Endodermal cell (in vitro differentiated cells): Measurements from ENCODE around the gene CBFB. TPM values are rescaled to one million over a fixed set of nuclear protein-coding genes. Genes with fewer than 3 reads are reported as not detected.

ENCODE experiments used
- DNase-seq: peaks from one replicate; pipeline ENCODE4 v3.0.0-alpha.2; 2017
- H3K27ac ChIP-seq: 2 replicates; pipeline ENCODE4 v1.5.1; 2013; ENCODE audit warnings: mild to moderate bottlenecking, low read depth, low read length, moderate library complexity
- H3K27me3 ChIP-seq: 2 replicates; pipeline ENCODE4 v1.6.1; 2013; ENCODE audit warnings: mild to moderate bottlenecking, low read length, moderate library complexity; ENCODE audit not compliant: insufficient read depth, control insufficient read depth, poor library complexity, severe bottlenecking
- H3K36me3 ChIP-seq: 2 replicates; pipeline ENCODE4 v1.7.0; 2013; ENCODE audit warnings: mild to moderate bottlenecking, low read length, moderate library complexity; ENCODE audit not compliant: control insufficient read depth, insufficient read depth
- H3K4me1 ChIP-seq: one replicate; pipeline ENCODE4 v1.7.0; 2013; ENCODE audit warnings: low read length; ENCODE audit not compliant: control insufficient read depth, insufficient read depth
- H3K4me3 ChIP-seq: 2 replicates; pipeline ENCODE4 v1.5.1; 2013; ENCODE audit warnings: mild to moderate bottlenecking, low read length, moderate library complexity
- H3K9ac ChIP-seq: 2 replicates; pipeline ENCODE4 v1.6.1; 2013; ENCODE audit warnings: mild to moderate bottlenecking, low read length, moderate library complexity; ENCODE audit not compliant: poor library complexity, severe bottlenecking; ENCODE audit errors: extremely low read depth
- H3K9me3 ChIP-seq: 2 replicates; pipeline ENCODE4 v1.6.1; 2013; ENCODE audit warnings: mild to moderate bottlenecking, low read length, moderate library complexity; ENCODE audit not compliant: control insufficient read depth
- H3K27ac Mint-ChIP-seq: 2 replicates; pipeline ENCODE4 v1.8.0; 2020; ENCODE audit warnings: mixed read lengths
- H3K27me3 Mint-ChIP-seq: 2 replicates; pipeline ENCODE4 v1.8.0; 2021; ENCODE audit warnings: mild to moderate bottlenecking, mixed read lengths; ENCODE audit not compliant: insufficient read depth
- H3K36me3 Mint-ChIP-seq: 2 replicates; pipeline ENCODE4 v1.8.0; 2020; ENCODE audit warnings: low read depth, mixed read lengths
- H3K4me1 Mint-ChIP-seq: 2 replicates; pipeline ENCODE4 v1.8.0; 2020; ENCODE audit warnings: mixed read lengths
- H3K4me3 Mint-ChIP-seq: 2 replicates; pipeline ENCODE4 v1.8.0; 2020; ENCODE audit warnings: mild to moderate bottlenecking, moderate library complexity, mixed read lengths
- H3K9me3 Mint-ChIP-seq: 2 replicates; pipeline ENCODE4 v1.8.0; 2020; ENCODE audit warnings: mild to moderate bottlenecking, mixed read lengths
- CTCF ChIP-seq: fragments of 200-600 bp; sonication (generic); conservative IDR thresholded peaks from 2 replicates; pipeline ENCODE4 v1.5.0; 2021; ENCODE audit warnings: antibody characterized with exemption, mild to moderate bottlenecking
- WGBS, 2 experiments: methylation state at CpG; one replicate each; pipeline versions ENCODE4 v1.1.5 to v1.1.7; 2013; ENCODE audit warnings: missing lambda C conversion rate in 2 of 2, mixed read lengths in 1 of 2; ENCODE audit not compliant: insufficient coverage in 1 of 2, insufficient read length in 1 of 2; 5-methylcytosine and 5-hydroxymethylcytosine counted together
- total RNA-seq, 2 donors: library from RNA; stranded (reverse); fragmentation: NEBNext Ultra II Directional in 1 of 2; extraction: Animal tissue kit (Norgen Biotek cat#: 25700) in 1 of 2; gene quantifications; 2 replicates in 1 of 2; 3 replicates in 1 of 2; pipeline ENCODE4 v1.2.1, GENCODE V29; 2021

CBFB gene
- total RNA-seq, 2 donors from 2014 or later, result 93.9 to 95.2 TPM

GRCh38 chr16:67016681-67017420 lies 12.1 kb upstream of the CBFB start:
- no peak for TF ChIP-seq CTCF
- peaks cover 1% of the 10 kb centered on the region for H3K4me1 Mint-ChIP-seq
- 92 to 100% methylated on average over 2 to 5 of the region's 5 CpGs for WGBS, 2 experiments

GRCh38 chr16:67017421-67017750 lies 11.6 kb upstream of the CBFB start:
- H3K27me3 ChIP-seq, result peaks cover 30% of the 10 kb centered on the region
- 88 to 90% methylated on average over 4 of the region's 4 CpGs for WGBS, 2 experiments
- H3K27ac ChIP-seq, result no peak overlapping the region
- no peaks in the 10 kb centered on the region for H3K36me3 ChIP-seq
- no peak overlapping the region for H3K27ac Mint-ChIP-seq
- no peaks in the 10 kb centered on the region for H3K9me3 ChIP-seq
- H3K27me3 Mint-ChIP-seq, result peaks cover 36% of the 10 kb centered on the region
- peaks cover 5% of the 10 kb centered on the region for H3K4me1 ChIP-seq
- H3K36me3 Mint-ChIP-seq, result no peaks in the 10 kb centered on the region
- H3K4me3 Mint-ChIP-seq, result no peak overlapping the region
- TF ChIP-seq CTCF, result no peak
- H3K9me3 Mint-ChIP-seq, result no peaks in the 10 kb centered on the region
- no peak for DNase-seq
- no peak overlapping the region for H3K4me3 ChIP-seq
- H3K9ac ChIP-seq, result no peak overlapping the region
- H3K4me1 Mint-ChIP-seq, result peaks cover 3% of the 10 kb centered on the region

More at GRCh38 chr16:67016681-67017420, 12.1 kb upstream of the CBFB start:
- Histone ChIP-seq H3K9ac (no peak overlapping the region), H3K36me3 (no peaks in the 10 kb centered on the region), H3K9me3 (no peaks in the 10 kb centered on the region), H3K4me3 (no peak overlapping the region), H3K27me3 (peaks cover 30% of the 10 kb centered on the region), H3K4me1 (peaks cover 4% of the 10 kb centered on the region), H3K27ac (no peak overlapping the region)
- H3K4me3 Mint-ChIP-seq, result no peak overlapping the region
- no peaks in the 10 kb centered on the region for H3K9me3 Mint-ChIP-seq
- no peaks in the 10 kb centered on the region for H3K36me3 Mint-ChIP-seq
- DNase-seq, result peak; percentile 35
- no peak overlapping the region for H3K27ac Mint-ChIP-seq
- peaks cover 38% of the 10 kb centered on the region for H3K27me3 Mint-ChIP-seq

GRCh38 chr16:67017810-67018488 lies 11.0 kb upstream of the CBFB start:
- 30 to 31% methylated on average over 5 to 6 of the region's 6 CpGs for WGBS, 2 experiments
- no peak overlapping the region for H3K27ac Mint-ChIP-seq
- DNase-seq, result peak; percentile 97
- H3K27me3 Mint-ChIP-seq, result peaks cover 35% of the 10 kb centered on the region
- no peaks in the 10 kb centered on the region for H3K9me3 ChIP-seq
- no peaks in the 10 kb centered on the region for H3K9me3 Mint-ChIP-seq
- TF ChIP-seq CTCF, result peak; percentile 94
- H3K9ac ChIP-seq, result no peak overlapping the region
- H3K4me3 Mint-ChIP-seq, result no peak overlapping the region
- peaks cover 8% of the 10 kb centered on the region for H3K4me1 ChIP-seq
- no peaks in the 10 kb centered on the region for H3K36me3 ChIP-seq
- peaks cover 28% of the 10 kb centered on the region for H3K27me3 ChIP-seq
- H3K27ac ChIP-seq, result no peak overlapping the region
- H3K4me1 Mint-ChIP-seq, result peaks cover 9% of the 10 kb centered on the region
- H3K36me3 Mint-ChIP-seq, result no peaks in the 10 kb centered on the region
- H3K4me3 ChIP-seq, result no peak overlapping the region
